ENCODE data around the gene UQCRHL. TPM values are rescaled to one million over a fixed set of nuclear protein-coding genes. Genes with fewer than 3 reads are reported as not detected.

Gene UQCRHL
- total RNA-seq, 6 donors from 2014 or later, result 0.57 to 2.1 (median 1.1) TPM

GRCh38 chr1:15777909-15778707 is 29.3 kb downstream of the UQCRHL start:
- Histone ChIP-seq H3K36me3 (peaks cover 0 to 33% (median 3%) of the 10 kb centered on the region in 4 donors), H3K27ac (no peak overlapping the region), H3K4me3 (no peak overlapping the region), H3K4me1 (no peaks in the 10 kb centered on the region), H3K9me3 (no peaks in the 10 kb centered on the region), H3K27me3 (no peaks in the 10 kb centered on the region)
- ATAC-seq (ENCODE audit: low FRiP score in 2 of 2) (no peak), DNase-seq (no peak)
- 88 to 95% methylated on average over 7 of the region's 7 CpGs for WGBS, 2 donors
- no peak for TF ChIP-seq CTCF (IDR thresholded peaks at IDR 0.05)
- no peak for TF ChIP-seq POLR2AphosphoS5 (IDR thresholded peaks at IDR 0.05)

GRCh38 chr1:15775706-15776105 is 31.7 kb downstream of the UQCRHL start:
- ATAC-seq (ENCODE audit: low FRiP score in 2 of 2), result no peak
- H3K9me3 ChIP-seq, result no peaks in the 10 kb centered on the region
- TF ChIP-seq CTCF (IDR thresholded peaks at IDR 0.05) (no peak), EP300 (IDR thresholded peaks at IDR 0.05) (no peak), POLR2AphosphoS5 (IDR thresholded peaks at IDR 0.05) (no peak), POLR2A (IDR thresholded peaks at IDR 0.05) (no peak)
- H3K27ac ChIP-seq, result no peak overlapping the region
- no peak for DNase-seq
- 100% methylated on average over 2 of the region's 2 CpGs for WGBS, 2 donors
- peaks cover 0 to 38% (median 3%) of the 10 kb centered on the region in 4 donors for H3K36me3 ChIP-seq
- no peaks in the 10 kb centered on the region for H3K4me1 ChIP-seq
- H3K4me3 ChIP-seq, result no peak overlapping the region
- H3K27me3 ChIP-seq, result no peaks in the 10 kb centered on the region

GRCh38 chr1:15771836-15772515 is 35.5 kb downstream of the UQCRHL start:
- ATAC-seq (ENCODE audit: low FRiP score in 2 of 2), result no peak
- TF ChIP-seq POLR2AphosphoS5 (IDR thresholded peaks at IDR 0.05) (no peak), CTCF (IDR thresholded peaks at IDR 0.05) (no peak), EP300 (IDR thresholded peaks at IDR 0.05) (no peak), POLR2A (IDR thresholded peaks at IDR 0.05) (no peak)
- WGBS, 2 donors, result 67 to 73% methylated on average over 4 to 6 of the region's 6 CpGs
- Histone ChIP-seq H3K36me3 (peaks cover 0 to 36% (median 7%) of the 10 kb centered on the region in 4 donors), H3K4me3 (no peak overlapping the region), H3K27ac (no peak overlapping the region), H3K27me3 (no peaks in the 10 kb centered on the region), H3K9me3 (no peaks in the 10 kb centered on the region), H3K4me1 (no peaks in the 10 kb centered on the region)
- DNase-seq, result no peak

- 97 to 100% methylated on average over 7 to 14 of the region's 14 CpGs for WGBS, 2 donors
Observed at GRCh38 chr1:15770313-15770962, 37.0 kb downstream of the UQCRHL start.

More at GRCh38 chr1:15770313-15770962, 37.0 kb downstream of the UQCRHL start:
- DNase-seq (no peak), ATAC-seq (ENCODE audit: low FRiP score in 2 of 2) (no peak)
- Histone ChIP-seq H3K36me3 (peaks cover 0 to 38% (median 7%) of the 10 kb centered on the region in 4 donors), H3K4me3 (no peak overlapping the region), H3K9me3 (no peaks in the 10 kb centered on the region), H3K27me3 (no peaks in the 10 kb centered on the region), H3K4me1 (no peaks in the 10 kb centered on the region), H3K27ac (no peak overlapping the region)
- TF ChIP-seq CTCF (IDR thresholded peaks at IDR 0.05) (no peak), POLR2A (IDR thresholded peaks at IDR 0.05) (no peak), POLR2AphosphoS5 (IDR thresholded peaks at IDR 0.05) (no peak), EP300 (IDR thresholded peaks at IDR 0.05) (no peak)
